ENCODE data around the gene ZNF746. TPM values are rescaled to one million over a fixed set of nuclear protein-coding genes. Genes with fewer than 3 reads are reported as not detected.

ZNF746 gene
- total RNA-seq, 4 donors from 2014 or later, result 15.1 to 30.4 (median 25.0) TPM

- DNase-seq (ENCODE audit: low spot score) (no peak), ATAC-seq (ENCODE audit: low FRiP score) (no peak)
- TF ChIP-seq, protein P1, sequence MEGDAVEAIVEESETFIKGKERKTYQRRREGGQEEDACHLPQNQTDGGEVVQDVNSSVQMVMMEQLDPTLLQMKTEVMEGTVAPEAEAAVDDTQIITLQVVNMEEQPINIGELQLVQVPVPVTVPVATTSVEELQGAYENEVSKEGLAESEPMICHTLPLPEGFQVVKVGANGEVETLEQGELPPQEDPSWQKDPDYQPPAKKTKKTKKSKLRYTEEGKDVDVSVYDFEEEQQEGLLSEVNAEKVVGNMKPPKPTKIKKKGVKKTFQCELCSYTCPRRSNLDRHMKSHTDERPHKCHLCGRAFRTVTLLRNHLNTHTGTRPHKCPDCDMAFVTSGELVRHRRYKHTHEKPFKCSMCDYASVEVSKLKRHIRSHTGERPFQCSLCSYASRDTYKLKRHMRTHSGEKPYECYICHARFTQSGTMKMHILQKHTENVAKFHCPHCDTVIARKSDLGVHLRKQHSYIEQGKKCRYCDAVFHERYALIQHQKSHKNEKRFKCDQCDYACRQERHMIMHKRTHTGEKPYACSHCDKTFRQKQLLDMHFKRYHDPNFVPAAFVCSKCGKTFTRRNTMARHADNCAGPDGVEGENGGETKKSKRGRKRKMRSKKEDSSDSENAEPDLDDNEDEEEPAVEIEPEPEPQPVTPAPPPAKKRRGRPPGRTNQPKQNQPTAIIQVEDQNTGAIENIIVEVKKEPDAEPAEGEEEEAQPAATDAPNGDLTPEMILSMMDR (IDR thresholded peaks at IDR 0.05), result no peak
These were observed 54.7 kb downstream of the ZNF746 start for GRCh38 chr7:149442924-149443323.

- ATAC-seq (ENCODE audit: low FRiP score), result no peak
- TF ChIP-seq, protein P1 (IDR thresholded peaks at IDR 0.05), result no peak
- no peak for DNase-seq (ENCODE audit: low spot score)
These were observed 57.4 kb downstream of the ZNF746 start for GRCh38 chr7:149440222-149440621.

DNA sequence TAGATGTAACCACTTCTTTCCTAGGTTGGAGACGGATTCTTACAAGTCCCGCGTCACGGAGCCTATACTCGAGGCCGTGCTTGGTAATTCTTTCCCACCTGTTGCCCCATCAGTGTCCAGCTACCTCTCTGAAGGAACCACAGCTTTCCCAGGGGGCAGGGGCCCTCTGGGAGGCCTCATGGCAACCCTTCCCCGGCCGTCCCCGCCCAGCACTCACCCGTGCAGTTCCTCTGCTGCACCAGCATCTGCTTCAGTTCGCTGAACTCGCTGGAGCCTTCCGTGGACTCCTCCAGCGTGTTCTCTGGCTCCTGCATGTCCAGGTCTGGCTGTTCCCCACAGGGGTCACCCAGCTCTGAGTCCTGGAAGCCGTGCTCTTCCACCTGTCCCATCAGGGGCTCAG lies 61.3 kb downstream of the ZNF746 start:
- no peak for DNase-seq (ENCODE audit: low spot score)
- ATAC-seq (ENCODE audit: low FRiP score), result no peak
- TF ChIP-seq, protein P1 (IDR thresholded peaks at IDR 0.05), result no peak

DNA sequence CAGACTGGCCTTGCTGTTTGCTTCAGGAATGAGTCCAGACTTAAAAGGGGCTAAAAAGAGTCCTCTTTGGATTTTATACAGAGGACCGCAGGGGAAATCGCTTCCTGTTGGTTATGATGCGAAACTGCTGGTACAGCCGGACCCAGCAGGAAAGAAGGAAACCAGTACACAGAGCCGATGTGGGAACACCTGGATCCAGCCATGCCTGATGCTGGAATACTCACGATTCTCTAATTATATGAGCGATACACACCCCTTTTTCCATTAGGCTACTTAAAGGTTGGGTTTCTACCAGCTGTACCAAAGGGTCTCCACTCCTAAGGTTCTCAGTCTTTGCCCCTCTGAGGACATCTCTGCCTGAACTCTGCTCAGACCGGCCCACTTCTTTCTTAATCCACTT lies 64.5 kb downstream of the ZNF746 start:
- TF ChIP-seq, protein P1 (IDR thresholded peaks at IDR 0.05), result no peak
- ATAC-seq (ENCODE audit: low FRiP score) (no peak), DNase-seq (ENCODE audit: low spot score) (no peak)

DNA sequence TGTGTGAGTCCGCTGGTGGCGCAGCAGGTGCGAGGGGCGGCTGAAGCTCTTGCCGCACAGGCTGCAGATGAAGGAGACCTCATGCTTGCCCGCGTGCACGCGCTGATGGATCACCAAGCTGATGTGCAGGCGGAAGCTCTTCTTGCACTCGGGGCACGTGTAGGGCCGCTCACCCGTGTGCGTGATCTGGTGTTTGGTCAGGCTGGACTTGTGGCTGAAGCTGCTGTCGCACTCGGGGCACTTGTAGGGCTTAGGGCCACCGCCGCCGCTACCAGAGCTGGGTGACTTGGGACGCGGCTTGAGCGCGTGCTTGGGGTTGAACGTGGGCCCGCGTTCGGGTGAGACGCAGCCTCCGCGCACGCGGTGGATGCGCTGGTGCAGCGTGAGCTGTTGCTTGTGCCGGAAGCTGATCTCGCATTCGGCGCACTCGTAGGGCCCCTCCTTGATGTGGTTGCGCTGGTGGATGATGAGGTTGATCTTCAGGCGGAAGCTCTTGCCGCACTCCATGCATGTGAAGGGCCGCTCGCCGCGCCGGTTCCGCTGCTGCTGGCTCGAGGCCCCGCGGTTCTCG lies 65.4 kb downstream of the ZNF746 start:
- ATAC-seq (ENCODE audit: low FRiP score), result no peak

GRCh38 chr7:149431486-149432120 lies 66.0 kb downstream of the ZNF746 start:
- no peak for DNase-seq (ENCODE audit: low spot score)
- no peak for ATAC-seq (ENCODE audit: low FRiP score)
- TF ChIP-seq, protein P1 (IDR thresholded peaks at IDR 0.05), result no peak

More for the DNA sequence above, 65.4 kb downstream of the ZNF746 start:
- TF ChIP-seq, protein P1 (IDR thresholded peaks at IDR 0.05), result no peak
- no peak for DNase-seq (ENCODE audit: low spot score)

DNA sequence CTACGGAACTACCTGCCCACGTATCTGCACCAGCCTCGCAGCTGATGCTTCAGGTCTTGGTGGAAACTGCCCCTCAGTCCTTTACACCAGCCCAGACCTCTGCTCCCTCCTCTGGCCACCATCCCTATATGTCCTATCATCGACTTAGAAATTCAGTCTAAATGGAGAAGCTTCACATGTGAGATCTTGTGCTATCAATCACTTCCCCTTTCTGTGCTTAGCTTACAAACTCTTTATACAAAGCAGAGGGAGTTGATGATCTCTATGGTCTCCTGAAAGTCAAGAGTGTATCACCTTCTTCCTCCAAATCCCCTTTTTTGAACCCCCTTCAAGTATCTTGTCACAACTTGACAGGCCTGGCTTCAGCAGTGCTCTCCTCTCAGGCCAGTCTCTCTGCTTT lies 67.4 kb downstream of the ZNF746 start:
- DNase-seq (ENCODE audit: low spot score) (no peak), ATAC-seq (ENCODE audit: low FRiP score) (no peak)
- TF ChIP-seq, protein P1 (IDR thresholded peaks at IDR 0.05), result no peak

Measured in omental fat pad (tissue), 4 donors.